CD4-positive, alpha-beta T cell treated with Interleukin-6 at 100 ng/mL for 8 hours (primary cell): ENCODE measurements around the gene ENOX2.

ENCODE experiments used
- DNase-seq: peaks from one replicate; pipeline ENCODE4 v3.0.0-alpha.2; 2020; ENCODE audit warnings: mixed read lengths, low spot score

Gene ENOX2

DNA sequence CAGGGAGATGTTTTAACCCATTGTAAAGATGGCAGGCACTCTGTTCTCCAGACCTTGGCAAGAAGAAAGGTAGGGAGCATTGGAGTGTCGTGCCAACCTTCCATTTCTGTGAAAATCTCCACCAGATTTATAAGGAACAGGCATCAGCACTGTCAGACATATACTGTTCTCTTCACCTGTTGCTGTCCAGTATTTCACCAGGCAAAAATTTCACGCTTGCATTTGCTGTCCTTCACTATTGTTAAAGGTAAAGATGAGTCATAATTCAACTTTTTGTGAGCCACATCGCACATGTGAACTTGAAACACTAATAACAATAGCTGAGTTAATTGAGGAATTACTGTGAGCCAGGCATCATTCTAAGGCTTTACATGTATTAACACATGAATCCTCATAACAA lies 203.4 kb downstream of the ENOX2 start:
- DNase-seq = no peak

DNA sequence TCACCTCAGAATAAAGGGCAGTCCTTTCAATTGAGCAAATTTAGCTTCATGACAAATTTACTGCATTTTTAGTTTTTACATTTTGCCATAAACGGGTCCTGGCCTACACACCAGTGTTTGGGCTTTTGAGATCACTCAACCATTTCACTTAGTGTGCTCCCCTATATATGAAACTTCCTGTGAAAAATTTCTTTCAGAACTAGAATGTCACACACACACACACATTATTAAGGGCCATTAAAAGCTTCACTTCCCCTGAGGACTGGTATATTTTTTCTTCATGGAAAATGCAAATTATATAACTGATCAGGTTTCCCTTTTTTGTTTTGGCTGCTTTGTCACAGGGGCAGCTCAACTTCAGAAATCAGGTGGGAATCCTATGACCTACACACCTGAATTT lies 206.5 kb downstream of the ENOX2 start:
- no peak for DNase-seq

- no peak for DNase-seq
Measured at GRCh38 chrX:130695931-130696330, 207.1 kb downstream of the ENOX2 start.

DNA sequence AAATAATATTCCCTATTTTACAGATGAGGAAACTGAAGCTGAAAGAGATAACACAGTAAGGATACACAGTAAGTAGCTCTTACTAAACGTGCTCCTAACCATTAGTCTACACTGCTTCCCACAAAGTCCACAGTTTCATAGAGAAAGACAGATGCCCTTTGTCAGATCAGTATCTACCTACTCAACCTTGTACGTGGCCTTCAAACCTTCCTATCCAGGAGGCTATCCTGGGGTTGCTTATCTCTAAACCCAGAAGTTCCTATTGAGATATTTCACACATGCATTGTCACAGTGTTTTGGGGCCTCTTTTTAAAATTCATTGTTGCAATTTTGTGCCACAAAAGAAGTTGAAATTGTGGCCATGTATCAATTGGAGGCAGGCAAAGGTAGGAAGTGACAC lies 208.0 kb downstream of the ENOX2 start:
- DNase-seq = no peak

- no peak for DNase-seq
Measured at GRCh38 chrX:130691576-130691975, 211.4 kb downstream of the ENOX2 start.

GRCh38 chrX:130688360-130688759 lies 214.6 kb downstream of the ENOX2 start:
- DNase-seq = no peak

DNA sequence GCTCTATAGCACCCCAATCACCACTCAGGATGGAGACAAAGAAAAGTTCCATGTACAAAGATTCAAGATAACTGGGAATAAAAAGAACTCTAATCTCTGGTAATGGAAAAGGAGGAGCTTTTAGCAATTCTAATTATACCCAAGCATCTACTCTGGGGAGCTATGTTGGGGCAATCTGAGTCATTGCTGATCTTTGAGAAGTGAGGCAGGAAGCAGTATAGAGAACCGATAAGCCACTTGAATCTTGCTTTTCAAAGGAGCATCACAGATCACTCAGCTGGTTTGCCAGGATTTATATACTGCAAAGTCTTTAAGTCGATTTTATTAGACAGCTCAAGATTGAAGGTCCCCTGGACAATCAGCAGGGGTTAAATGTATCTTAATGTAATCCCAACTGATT lies 220.0 kb downstream of the ENOX2 start:
- no peak for DNase-seq

GRCh38 chrX:130680164-130681035 lies 222.6 kb downstream of the ENOX2 start:
- DNase-seq = no peak

- no peak for DNase-seq
Measured at GRCh38 chrX:130676861-130677260, 226.1 kb downstream of the ENOX2 start.

GRCh38 chrX:130672214-130672613 lies 230.8 kb downstream of the ENOX2 start:
- no peak for DNase-seq

GRCh38 chrX:130669233-130669632 lies 233.8 kb downstream of the ENOX2 start:
- DNase-seq = no peak

- DNase-seq = no peak
Measured at GRCh38 chrX:130665263-130665662, 237.7 kb downstream of the ENOX2 start.

DNA sequence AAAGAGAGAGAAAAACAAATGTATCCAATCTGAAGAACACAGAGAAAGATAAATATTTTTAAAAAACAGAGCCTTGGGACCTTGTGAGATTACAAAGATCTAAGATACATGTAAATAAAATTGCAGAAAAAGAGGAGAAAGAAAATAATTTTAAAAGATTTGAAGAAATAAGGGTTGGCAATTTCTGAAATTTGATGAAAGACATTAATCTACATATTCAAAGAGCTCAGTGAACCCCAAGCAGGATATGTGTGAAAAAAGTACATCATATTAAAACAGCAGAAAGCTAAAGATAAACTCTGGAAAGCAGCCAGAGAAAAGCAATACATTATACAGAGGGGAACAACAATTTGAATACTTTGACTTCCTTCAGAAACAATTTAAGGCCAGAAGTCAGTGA lies 244.7 kb downstream of the ENOX2 start:
- no peak for DNase-seq

DNA sequence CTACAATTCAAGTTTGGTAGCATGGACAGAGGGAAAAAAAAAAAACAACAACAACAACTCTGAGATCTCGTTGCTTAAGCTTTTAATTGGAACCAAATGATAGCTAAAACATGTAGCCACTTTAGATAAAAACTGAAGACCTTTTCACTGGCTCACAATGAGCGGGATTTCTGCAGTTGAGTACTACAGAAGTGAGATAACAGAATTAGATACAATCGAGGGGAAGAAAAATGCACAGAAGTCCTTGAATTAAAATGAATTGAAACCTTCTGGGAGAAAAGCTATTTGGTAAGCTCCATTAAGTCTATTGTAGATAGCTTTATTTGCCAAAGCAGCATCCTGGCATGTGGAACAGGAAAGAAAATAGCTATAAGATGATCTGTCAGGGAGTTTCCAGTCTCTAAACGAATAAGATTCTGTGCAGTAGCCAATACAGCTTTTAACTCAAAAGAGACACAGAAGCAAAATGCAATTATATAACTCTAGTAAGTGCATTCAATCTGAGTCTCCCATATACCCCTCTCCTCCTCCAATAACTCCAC lies 248.5 kb downstream of the ENOX2 start:
- DNase-seq = no peak

GRCh38 chrX:130652824-130653578 lies 250.0 kb downstream of the ENOX2 start:
- no peak for DNase-seq

GRCh38 chrX:130649738-130650137 lies 253.3 kb downstream of the ENOX2 start:
- no peak for DNase-seq

- DNase-seq = no peak
Measured at GRCh38 chrX:130647468-130647867, 255.5 kb downstream of the ENOX2 start.

DNA sequence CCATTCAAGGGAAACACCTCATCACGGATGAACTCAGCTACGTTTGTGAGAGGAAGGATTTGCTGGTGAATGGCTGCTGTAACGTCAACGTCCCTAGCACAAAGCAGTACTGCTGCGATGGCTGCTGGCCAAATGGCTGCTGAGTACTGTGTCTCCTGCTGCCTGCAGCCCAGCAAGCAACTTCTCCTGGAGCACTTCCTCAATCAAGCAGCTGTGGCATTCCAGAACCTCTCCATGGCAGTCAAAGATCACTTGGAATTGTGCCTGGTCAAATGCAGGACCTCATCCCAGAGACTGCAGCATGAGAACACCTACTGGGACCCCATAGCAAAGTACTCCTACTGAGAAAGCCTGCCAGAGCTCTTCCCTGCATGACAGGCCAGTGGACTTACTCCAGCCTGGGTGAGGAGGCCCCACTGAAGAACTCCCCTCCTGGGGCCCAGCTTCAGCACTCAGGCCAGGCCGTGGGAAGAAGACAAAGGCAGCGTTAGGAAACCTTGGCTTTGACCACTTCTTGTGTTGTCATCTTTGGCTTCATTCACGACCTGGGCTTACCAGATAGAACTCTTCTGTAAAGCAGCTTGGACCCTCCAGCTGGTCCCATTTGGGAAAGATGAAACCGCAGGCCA lies 256.9 kb downstream of the ENOX2 start:
- no peak for DNase-seq

GRCh38 chrX:130637591-130637990 lies 265.4 kb downstream of the ENOX2 start:
- DNase-seq = no peak

DNA sequence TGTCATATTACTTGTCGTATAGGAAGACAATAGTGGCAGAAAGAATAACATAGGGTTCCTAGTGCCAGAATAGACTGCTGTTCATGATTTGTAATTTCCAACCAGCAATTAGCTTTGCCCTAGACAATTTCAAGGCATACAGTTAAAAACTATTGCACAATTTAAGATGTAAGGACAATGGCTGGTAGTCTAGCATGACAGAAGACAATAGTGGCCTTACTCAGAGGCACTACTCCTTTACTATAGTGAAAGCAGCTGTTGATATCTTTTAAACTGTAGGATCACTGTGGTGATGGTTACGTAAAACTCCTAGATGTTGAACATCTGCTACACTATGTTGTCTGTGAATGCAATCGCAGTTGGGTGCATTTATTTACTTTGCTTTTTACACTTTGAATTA lies 266.7 kb downstream of the ENOX2 start:
- DNase-seq = no peak

DNA sequence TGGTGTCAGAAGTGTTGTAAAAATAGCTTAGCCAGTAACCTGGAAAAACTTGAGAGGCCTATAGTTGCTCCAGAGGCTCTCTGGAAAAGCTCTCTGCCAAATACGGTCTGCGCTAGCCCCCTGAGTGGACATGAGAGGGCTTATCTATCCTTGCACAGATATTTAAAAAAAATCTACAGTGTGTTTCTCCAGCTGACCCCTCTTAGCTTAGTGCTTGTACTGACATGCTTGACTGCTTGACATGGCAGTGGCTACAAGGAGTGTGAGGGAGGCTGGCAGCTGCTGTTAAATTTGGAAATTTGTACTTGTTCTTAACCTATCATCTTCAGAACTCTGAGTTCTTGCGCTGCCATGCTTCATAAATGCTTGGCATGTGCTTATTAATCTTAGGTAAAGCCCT lies 272.0 kb downstream of the ENOX2 start:
- DNase-seq = no peak

GRCh38 chrX:130628516-130628915 lies 274.5 kb downstream of the ENOX2 start:
- no peak for DNase-seq

DNA sequence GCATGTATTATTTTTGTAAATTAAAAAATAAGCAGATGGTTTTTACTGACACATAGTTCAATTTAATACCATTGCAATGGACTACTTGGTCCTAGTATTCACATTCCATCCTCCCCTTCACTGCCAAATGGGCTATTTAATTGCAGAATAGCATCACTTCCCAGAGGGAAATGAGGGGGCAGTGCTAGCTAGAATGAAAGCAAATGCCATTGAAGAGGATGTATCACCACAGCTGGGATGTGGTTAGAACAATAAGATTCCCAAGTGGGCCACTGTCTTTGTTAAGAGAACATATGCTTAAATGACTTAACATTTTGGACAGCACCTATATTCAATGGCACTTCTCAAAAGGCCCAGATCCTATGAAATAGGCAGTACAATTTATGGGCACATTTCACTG lies 276.5 kb downstream of the ENOX2 start:
- DNase-seq = no peak
